ENCODE measurements around the gene NRBP1.
A peak's percentile ranks its signal among the peaks of the same experiment; 100 is the strongest.

NRBP1 gene

GRCh38 chr2:27428213-27428977, at the start of gene NRBP1:
Gene NRBP1, plus strand, starts transcription at chr2:27428631. Its CDS starts 4,643 bp downstream, at chr2:27433274.
- peak; percentile 95 for DNase-seq (ENCODE audit: low spot score)

GRCh38 chr2:27378809-27379290, 49.6 kb upstream of the NRBP1 start:
- DNase-seq (ENCODE audit: low spot score) = no peak

GRCh38 chr2:27379383-27379835, 49.0 kb upstream of the NRBP1 start:
- no peak for DNase-seq (ENCODE audit: low spot score)

- no peak for DNase-seq (ENCODE audit: low spot score)
These were observed 48.4 kb upstream of the NRBP1 start for GRCh38 chr2:27379836-27380625.

- DNase-seq (ENCODE audit: low spot score) = peak; percentile 98
These were observed 47.5 kb upstream of the NRBP1 start, which contains the start of gene ZNF513 for GRCh38 chr2:27380626-27381545. Gene ZNF513, minus strand, starts transcription at chr2:27380734. Its CDS starts 208 bp downstream, at chr2:27380526.

GRCh38 chr2:27381577-27382181, 46.8 kb upstream of the NRBP1 start:
- no peak for DNase-seq (ENCODE audit: low spot score)

- DNase-seq (ENCODE audit: low spot score) = no peak
These were observed 37.4 kb upstream of the NRBP1 start for GRCh38 chr2:27390822-27391679.

- DNase-seq (ENCODE audit: low spot score) = no peak
These were observed 35.2 kb upstream of the NRBP1 start for GRCh38 chr2:27393225-27393624.

GRCh38 chr2:27398962-27399361, 29.5 kb upstream of the NRBP1 start:
- DNase-seq (ENCODE audit: low spot score) = no peak

- DNase-seq (ENCODE audit: low spot score) = no peak
These were observed 27.9 kb upstream of the NRBP1 start for GRCh38 chr2:27400348-27401135.

- peak; percentile 70 for DNase-seq (ENCODE audit: low spot score)
These were observed 20.5 kb upstream of the NRBP1 start for GRCh38 chr2:27407798-27408491.

- peak; percentile 30 for DNase-seq (ENCODE audit: low spot score)
These were observed 19.7 kb upstream of the NRBP1 start for GRCh38 chr2:27408601-27409320.

- DNase-seq (ENCODE audit: low spot score) = peak; percentile 96
These were observed 18.9 kb upstream of the NRBP1 start, which contains the start of gene PPM1G for GRCh38 chr2:27409321-27410073. Gene PPM1G, minus strand, starts transcription at chr2:27409591. Its CDS starts 169 bp downstream, at chr2:27409422.

- no peak for DNase-seq (ENCODE audit: low spot score)
These were observed 15.8 kb upstream of the NRBP1 start for GRCh38 chr2:27412419-27413152.

- no peak for DNase-seq (ENCODE audit: low spot score)
These were observed 12.3 kb upstream of the NRBP1 start for GRCh38 chr2:27416151-27416550.

- no peak for DNase-seq (ENCODE audit: low spot score)
These were observed 7.4 kb upstream of the NRBP1 start for GRCh38 chr2:27420996-27421395.
